Hepatic stellate cell (primary cell): ENCODE results near the gene CCDC141.
"Not testable (repeated sequence)": the region's sequence is repeated elsewhere in the genome, so short reads cannot be mapped to it uniquely, and the experiment has no call there.

Source experiments
- DNase-seq: peaks from one replicate; pipeline ENCODE4 v3.0.0; 2011; ENCODE audit warnings: low spot score

The CCDC141 gene

GRCh38 chr2:179036353-179036905 is 13.5 kb downstream of the CCDC141 start:
- no peak for DNase-seq

- DNase-seq: no peak
Observed at GRCh38 chr2:179031731-179032408, 18.1 kb downstream of the CCDC141 start.

DNA sequence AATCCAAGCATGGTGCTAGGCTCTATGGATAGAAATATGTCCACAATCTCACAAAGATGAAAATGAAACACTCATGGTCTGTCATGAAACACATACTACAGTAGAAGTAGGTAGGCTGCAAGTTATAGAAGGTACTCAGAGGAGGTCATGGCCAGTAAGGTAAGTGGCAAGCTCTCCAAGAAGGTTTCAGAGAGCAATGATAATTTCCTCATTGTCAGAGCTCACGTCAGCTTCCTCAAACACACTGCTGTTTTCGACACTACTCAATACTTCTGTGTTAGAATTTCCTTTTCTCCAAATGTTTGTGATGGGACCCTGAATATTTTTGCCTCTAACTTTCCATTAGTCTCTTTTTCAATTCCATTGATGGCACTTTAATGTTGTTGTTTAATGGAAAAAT is 25.5 kb downstream of the CCDC141 start:
- DNase-seq: no peak

- DNase-seq: no peak
Observed at GRCh38 chr2:179022685-179023084, 27.3 kb downstream of the CCDC141 start.

DNA sequence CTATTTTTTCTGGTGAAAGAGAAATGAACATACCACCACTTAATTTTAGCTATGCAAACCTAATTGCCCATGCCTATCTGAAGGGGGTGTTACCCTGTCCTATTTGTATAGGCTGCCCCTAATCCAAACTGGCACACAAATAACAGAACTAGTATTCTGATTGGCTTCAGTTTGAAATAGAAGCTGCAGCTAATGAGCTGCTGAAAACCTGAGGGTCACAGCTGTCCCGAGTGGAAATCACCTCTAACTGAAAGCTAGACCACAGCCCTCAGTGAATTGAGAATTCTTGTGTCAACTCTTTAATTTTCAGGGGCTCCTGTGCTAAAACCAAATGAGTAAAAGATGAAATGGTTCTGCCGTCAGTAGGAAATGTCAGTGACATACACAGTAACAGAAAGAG is 28.7 kb downstream of the CCDC141 start:
- no peak for DNase-seq

GRCh38 chr2:179020156-179020750 is 29.7 kb downstream of the CCDC141 start:
- DNase-seq: peak; percentile 3

DNA sequence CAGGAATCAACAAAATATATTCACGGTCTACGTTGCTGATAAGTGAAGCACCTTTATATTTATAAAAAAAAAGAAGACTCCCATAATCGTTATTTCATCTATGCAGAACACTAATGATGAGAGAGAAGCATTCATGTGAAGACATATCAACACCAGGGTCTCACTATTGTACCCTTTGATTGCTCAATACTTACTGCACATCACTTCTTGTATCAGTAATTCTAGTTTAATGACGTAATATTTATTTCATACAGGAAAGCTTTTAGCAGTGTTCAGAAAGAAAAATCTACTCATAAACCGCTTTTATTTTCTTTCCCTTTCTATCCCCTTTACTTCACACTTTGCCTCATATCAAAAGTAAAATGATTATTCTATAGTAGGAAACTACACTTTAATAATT is 30.7 kb downstream of the CCDC141 start:
- no peak for DNase-seq

GRCh38 chr2:179017773-179018357 is 32.1 kb downstream of the CCDC141 start:
- no peak for DNase-seq

- not testable (repeated sequence) for DNase-seq
Observed at GRCh38 chr2:179014189-179014588, 35.7 kb downstream of the CCDC141 start.

GRCh38 chr2:179005976-179006375 is 44.0 kb downstream of the CCDC141 start:
- DNase-seq: no peak

GRCh38 chr2:178999476-178999875 is 50.5 kb downstream of the CCDC141 start:
- DNase-seq: no peak

DNA sequence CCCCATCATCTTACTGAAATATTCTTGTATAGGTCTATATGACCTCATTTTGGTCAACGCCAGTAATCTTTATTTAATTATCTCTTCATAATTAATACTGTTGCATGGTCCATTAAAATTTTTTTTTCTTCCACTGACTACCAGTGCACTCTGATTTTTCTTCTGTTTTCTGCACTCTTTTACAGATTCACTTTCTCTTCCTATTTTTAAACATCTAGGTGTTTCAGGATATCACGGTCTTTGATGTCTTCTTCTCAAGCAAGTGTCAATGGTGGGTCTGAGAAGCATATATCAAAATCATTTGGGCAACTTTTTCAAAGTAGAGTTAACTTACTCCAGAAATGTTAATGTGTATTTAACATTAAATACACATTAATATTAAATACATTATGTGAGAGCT is 51.4 kb downstream of the CCDC141 start:
- DNase-seq: no peak

- no peak for DNase-seq
Observed at GRCh38 chr2:178997477-178997876, 52.5 kb downstream of the CCDC141 start.

DNA sequence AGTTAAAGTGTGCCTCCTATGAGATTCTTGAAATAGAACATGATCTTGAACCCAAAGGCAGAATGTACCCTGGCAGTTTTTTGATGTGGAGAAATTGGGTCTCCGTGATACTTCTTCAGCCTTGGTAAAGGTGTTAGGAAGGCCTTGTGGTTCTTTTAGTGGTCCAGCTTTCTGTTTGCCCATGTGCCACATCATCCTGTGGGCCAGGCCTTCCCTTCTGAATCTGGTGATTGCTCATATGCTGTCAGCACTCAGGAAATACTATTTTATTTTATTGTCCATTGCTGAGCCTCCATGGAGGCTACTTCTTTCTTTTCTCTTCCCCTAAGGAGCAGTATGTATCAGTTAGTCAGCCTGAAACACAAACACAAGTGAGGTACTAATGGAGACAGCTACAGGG is 52.9 kb downstream of the CCDC141 start:
- DNase-seq: no peak

DNA sequence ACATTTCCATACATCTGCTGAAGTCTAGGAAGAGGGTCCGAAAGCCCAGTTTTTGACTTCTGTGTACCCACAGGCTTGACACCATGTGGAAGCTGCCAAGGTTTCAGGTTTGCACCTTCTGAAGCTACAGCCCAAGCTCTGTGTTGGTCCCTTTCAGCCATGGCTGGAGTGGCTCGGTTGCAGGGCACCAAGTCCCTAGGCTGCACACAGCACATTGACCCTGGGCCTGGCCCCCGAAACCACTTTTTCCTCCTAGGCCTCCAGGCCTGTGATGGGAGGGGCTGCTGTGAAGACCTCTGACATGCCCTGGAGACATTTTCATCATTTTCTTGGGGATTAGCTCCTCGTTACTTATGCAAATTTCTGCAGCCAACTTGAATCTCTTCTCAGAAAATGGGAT is 55.7 kb downstream of the CCDC141 start:
- no peak for DNase-seq

DNA sequence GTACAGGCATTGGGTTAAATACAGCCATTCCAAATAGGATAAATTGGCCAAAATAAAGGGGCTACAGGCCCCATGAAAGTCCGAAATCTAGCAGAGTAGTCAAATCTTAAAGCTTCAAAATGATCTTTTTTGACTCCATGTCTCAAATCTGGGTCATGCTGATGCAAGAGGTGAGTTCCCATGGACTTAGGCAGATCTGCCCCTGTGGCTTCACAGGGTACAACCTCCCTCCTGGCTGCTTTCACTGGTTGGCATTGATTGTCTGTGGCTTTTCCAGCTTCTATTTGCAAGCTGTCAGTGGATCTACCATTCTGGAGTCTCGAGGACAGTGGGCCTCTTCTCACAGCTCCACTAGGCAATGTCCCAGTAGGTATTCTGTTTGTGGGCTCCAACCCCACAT is 56.1 kb downstream of the CCDC141 start:
- DNase-seq: no peak

GRCh38 chr2:178992719-178993118 is 57.2 kb downstream of the CCDC141 start:
- DNase-seq: not testable (repeated sequence)

GRCh38 chr2:178990533-178991241 is 59.2 kb downstream of the CCDC141 start:
- no peak for DNase-seq

GRCh38 chr2:178989424-178989823 is 60.5 kb downstream of the CCDC141 start:
- DNase-seq: not testable (repeated sequence)

GRCh38 chr2:178982652-178983051 is 67.3 kb downstream of the CCDC141 start:
- not testable (repeated sequence) for DNase-seq

GRCh38 chr2:178980815-178981214 is 69.1 kb downstream of the CCDC141 start:
- DNase-seq: no peak

DNA sequence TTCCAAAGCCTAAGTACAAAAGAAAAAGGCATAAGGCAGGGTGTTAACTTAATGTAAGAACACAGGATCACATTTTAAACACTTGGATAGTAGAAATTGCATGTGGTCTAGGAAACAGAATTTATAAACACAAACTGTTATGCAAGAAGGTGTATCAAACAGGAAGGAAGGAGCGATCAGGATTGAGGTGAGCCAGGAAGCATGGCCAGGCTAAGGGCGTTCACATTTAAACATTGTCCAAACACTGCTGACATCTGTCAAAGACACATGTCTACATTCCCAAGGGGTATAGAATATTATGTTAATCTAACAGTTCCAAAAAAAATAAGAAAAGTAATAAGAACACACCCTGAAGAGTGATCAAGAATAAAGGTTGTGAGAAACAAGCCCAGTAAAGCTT is 71.3 kb downstream of the CCDC141 start:
- DNase-seq: no peak

GRCh38 chr2:178976351-178976750 is 73.6 kb downstream of the CCDC141 start:
- DNase-seq: no peak
